Dedifferentiated amniotic fluid mesenchymal stem cell (primary cell): ENCODE data around the gene MAP1LC3B.
A peak's percentile ranks its signal among the peaks of the same experiment; 100 is the strongest.

Source experiments
- DNase-seq: peaks from one replicate; pipeline ENCODE4 v3.0.0-alpha.2; 2016; ENCODE audit errors: extremely low spot score

The MAP1LC3B gene

GRCh38 chr16:87391950-87392820 is at the start of gene MAP1LC3B:
TSS of gene MAP1LC3B (plus strand) at chr16:87392336. CDS start at chr16:87392428, 92 bp downstream.
- DNase-seq, result peak; percentile 89

DNA sequence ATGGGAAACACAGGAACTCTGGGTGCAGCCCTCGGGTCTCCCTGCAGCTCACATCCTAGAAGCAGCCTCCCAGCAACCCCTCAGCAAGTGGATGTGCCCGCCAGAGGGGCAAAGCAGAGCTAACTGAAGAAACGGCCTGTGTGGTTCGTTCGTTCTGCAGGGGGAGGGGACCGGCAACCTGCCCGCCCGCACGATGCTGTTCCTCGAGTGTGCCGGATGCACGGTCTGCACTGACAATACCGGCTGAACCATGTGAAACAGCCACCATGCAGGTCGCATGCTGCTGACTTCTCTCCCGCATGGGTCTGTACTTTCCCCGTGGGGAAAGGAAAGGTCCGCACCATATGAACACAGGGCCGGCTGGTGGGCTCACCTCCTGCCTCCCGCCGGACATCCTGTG is 49.6 kb upstream of the MAP1LC3B start:
- no peak for DNase-seq

DNA sequence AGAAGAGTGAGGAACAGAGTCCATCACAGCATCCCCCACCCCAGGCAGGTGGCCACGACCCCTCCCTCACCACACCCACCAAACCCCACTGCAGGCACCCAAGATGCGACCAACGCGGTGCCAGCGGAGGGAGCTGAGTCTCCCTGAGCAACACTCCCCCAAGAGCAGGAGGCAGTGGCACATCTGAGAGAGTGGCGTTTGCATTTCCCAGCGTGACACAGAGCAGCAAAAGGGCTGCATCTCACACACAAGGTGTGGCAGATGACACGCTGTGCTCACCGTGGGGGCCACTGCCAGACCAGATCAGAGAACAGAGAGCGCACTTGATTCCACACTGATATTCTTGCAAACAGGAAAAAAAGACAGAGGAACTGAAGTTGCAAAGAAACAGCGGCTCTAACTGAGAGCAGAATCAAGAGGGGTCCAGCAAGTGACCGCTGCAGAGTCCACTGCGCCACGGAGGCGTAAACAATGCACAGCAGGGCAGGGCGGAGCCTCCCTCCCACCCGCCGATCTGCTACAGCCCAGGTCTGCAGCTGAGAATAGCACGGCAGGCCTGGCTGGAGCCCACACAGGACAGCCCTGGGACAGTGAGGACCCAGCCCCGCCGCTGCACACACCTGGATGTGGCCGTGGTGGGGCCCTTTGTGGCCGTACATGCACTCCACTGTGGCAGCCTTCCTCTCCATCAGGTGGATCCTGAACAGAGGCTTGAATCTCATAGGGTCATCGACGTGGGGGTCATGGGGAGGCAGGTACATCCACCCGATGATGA is 49.0 kb upstream of the MAP1LC3B start:
- no peak for DNase-seq

DNA sequence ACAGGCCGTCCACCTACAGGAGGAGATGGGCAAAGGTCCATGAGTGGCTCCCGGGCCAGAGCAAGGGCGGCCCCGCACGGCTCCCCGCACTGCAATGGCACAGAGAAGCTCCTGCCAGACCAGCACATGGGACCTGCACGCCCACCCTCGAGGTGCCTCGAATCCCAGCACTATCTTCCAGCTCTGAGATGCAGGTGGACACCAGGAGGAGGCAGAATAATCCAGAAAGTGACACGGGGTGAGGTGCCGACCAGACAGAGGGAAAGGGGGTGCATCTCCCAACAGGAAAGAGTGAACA is 48.4 kb upstream of the MAP1LC3B start:
- no peak for DNase-seq

DNA sequence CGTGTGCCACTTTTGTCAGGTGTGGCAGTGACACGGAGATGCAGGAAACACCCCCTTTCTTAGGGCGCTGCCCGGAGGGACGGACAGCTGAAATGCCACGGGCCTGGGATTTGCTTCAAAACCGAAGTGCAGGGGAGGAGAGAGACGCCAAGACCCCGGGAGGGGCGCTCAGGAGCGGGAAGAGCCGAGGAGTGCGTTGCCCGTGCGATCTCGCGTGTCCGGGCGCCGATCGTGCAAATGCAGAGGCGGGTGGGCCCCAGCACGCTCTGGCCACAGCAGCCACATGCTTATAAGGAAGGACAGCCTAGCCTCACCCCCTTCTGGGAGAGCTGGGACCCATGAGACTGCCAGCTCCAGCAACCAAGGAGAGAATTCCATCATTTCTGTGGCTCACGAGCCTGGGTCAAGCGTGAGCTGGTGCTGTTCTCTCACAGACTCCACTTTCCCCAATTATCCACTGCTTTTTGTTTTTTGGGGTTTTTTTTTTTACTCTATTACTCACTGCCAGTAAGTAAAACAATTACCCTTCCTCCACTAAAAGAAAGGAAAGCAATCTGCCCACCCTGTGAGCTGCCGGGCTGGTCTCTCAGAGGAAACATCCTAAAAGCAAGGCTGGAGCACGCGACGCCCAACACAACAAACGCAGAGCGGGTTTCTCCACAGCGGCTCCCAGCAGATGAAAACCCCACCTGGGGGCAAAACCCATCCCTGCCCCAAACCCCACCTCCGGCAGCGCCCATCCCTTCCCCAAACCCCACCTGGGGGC is 47.8 kb upstream of the MAP1LC3B start:
- DNase-seq, result no peak

- no peak for DNase-seq
These were observed 47.1 kb upstream of the MAP1LC3B start for GRCh38 chr16:87344931-87345631.

- DNase-seq, result no peak
These were observed 46.3 kb upstream of the MAP1LC3B start for GRCh38 chr16:87345726-87346424.

- DNase-seq, result no peak
These were observed 45.5 kb upstream of the MAP1LC3B start for GRCh38 chr16:87346517-87347060.

DNA sequence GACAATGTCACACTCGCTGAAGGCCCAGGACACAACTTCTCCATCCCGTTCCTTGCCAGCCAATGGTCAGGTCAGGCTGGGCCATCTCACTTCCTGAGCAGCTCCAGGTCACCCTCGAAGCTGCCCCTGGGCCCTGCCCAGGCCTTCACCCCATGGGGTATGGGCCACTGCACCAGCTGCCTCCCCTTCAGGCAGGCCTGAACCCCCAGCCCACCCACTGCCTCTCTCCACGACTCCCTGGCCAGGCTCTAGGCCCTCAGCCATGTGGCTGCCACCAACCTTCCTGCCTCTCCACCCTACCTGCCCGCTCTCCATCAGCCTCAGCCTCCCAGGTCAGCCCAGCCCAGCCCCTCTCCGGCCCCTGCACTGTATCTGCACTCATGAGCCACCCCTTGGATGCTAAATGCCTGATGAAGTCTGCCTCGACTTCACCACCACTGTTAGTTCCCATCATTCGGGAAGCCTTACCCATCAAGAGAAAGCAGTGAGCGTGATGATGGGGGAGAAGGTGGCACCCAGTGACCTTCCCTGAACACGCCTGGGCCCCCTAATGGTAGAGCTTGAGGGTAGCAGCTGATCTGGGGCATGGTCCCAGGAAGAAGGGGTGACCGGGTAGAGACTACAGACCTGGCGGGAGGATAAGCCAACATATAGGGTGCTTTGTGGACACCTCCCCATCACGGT is 44.1 kb upstream of the MAP1LC3B start:
- no peak for DNase-seq

DNA sequence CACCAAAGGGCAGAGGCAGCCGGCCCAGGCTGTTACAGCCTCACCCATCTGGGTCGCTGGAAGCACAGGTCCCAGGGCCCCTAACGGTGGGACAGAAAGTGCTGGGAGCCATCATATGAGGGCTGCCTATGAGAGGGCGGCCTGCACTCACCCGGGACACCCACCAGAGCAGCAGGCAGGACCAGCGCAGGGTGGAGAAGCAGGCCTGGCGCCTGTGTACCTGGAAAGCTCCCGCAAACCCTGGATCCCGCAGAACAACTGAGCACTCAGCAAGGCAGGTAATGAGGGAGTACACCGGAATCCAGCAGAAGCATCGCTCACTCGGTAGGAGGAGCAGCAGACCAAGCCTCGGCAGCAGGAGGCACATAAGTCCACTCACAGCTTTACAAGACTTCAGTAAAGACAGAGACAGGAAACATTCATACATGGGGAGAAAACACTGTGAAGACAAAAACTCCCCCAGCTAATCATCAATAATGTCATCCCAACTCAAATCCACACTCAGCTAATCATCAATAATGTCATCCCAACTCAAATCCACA is 43.4 kb upstream of the MAP1LC3B start:
- DNase-seq, result no peak

- no peak for DNase-seq
These were observed 42.1 kb upstream of the MAP1LC3B start for GRCh38 chr16:87350031-87350430.

DNA sequence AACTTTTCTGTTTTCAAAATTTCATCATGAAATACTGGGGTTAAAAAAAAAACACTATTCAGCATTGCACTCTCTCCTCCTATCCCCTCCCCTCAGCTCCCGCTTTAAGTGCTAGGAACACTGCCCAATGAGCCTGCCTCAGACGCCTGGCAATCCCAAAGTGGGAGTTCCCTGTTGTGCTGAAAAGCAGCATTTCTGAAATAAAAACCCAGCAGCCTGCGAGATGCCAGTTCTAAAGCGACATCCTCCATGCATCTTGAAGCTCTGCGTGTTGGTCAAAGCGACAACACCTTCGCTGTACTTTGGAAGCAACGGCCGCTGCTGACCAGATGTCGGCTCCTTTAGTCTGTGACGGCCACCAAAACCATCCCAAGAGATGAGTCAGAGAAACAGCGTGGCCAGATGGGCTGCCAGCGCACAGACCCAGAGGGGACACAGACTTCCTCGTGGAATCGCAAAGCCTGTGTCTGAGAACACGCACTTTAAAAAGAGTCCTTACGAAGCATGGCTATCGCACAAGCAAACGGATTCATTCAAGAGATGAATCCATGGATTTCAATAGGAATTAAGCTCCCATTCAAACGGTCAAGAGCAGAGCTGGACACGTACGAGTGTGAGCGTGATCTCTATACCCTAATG is 41.3 kb upstream of the MAP1LC3B start:
- DNase-seq, result peak; percentile 24

- no peak for DNase-seq
These were observed 40.8 kb upstream of the MAP1LC3B start for GRCh38 chr16:87351320-87351698.

DNA sequence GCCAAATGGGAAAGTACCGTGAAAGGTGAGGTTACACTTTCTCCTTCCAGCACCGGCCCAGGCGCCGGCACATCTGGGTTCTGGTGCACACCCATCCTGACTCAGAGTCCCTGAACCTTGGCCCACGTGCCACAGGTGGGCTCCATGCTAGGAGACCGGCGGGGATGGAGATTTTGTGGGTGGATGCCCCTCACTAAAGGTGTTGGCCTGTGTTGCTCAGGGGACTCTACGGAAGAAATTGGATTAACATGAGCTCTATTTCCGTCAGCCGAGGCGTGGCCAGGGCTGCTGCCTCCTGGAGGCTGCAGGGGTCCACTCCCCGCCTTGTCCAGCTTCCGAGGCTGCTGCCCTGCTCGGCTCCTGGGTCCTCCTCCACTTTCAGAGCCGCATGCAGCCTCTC is 39.3 kb upstream of the MAP1LC3B start:
- DNase-seq, result no peak

- DNase-seq, result no peak
These were observed 38.5 kb upstream of the MAP1LC3B start for GRCh38 chr16:87353613-87354012.

GRCh38 chr16:87356491-87356853 is 35.7 kb upstream of the MAP1LC3B start:
- no peak for DNase-seq

DNA sequence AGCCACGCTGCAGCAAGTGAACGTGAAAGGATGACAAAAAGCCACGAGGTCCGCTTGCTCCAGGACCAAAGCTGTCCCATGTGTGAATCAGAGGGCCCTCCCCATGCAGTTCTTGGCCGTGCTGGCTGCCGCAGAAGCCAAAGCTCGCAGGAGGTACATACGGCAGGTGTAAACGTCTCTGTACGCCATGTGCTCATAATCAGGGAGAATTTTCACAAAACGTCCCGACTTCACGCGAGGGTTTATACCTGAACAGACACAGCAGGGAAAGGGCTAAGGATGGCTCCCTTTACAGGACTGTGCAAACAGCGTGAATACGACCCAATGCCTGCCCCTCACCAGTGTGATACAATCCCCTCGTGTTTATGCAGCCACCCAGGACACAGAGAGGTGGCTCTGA is 33.9 kb upstream of the MAP1LC3B start:
- DNase-seq, result no peak

GRCh38 chr16:87358696-87359095 is 33.4 kb upstream of the MAP1LC3B start:
- DNase-seq, result no peak

DNA sequence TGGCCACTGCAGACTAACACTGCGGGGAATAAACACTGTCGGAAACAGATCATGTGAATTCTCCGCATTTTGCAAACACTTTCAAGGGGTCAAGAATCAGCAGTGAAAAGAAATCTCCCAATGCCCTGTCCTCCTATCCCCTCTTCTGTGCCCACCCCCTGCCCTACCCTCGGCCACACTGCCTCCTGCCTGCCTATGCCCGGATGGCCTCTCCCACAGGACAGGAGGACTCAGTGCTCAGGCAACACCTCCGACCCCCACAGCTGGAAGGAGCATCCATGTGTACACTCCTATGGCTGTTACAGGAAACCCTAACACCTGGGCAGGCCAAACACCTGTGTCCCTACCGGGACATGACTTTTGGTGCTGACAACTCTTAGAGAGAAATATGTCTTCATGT is 33.0 kb upstream of the MAP1LC3B start:
- no peak for DNase-seq
